Right lobe of liver (tissue), 6 donors: ENCODE measurements around the gene RHOBTB1. TPM values are rescaled to one million over a fixed set of nuclear protein-coding genes. Genes with fewer than 3 reads are reported as not detected.
"Not testable (repeated sequence)": the region's sequence is repeated elsewhere in the genome, so short reads cannot be mapped to it uniquely, and the experiment has no call there.

Source experiments
- ATAC-seq, 4 donors: fragments of 200-7000 bp; cut with Tn5 transposase; one replicate each; pipeline ENCODE4 v1.9.1; 2020; ENCODE audit warnings: mild to moderate bottlenecking in 4 of 4, moderate library complexity in 4 of 4
- DNase-seq, 3 donors: peaks; one replicate each; pipeline ENCODE4 v3.0.0-alpha.2; 2020
- H3K27ac ChIP-seq, 3 donors: fragments of 200-600 bp; one replicate each; pipeline ENCODE4 v1.8.0; 2022
- H3K27me3 ChIP-seq, 2 donors: fragments of 200-600 bp; one replicate each; pipeline ENCODE4 v1.8.0; 2022
- H3K36me3 ChIP-seq, 4 donors: fragments of 200-600 bp; sonication (generic) in 1 of 4; one replicate each; pipeline versions ENCODE4 v1.5.1 to v1.8.0; 2017 to 2022; ENCODE audit warnings: control low read depth in 1 of 4
- H3K4me1 ChIP-seq, 4 donors: fragments of 200-600 bp; sonication (generic) in 1 of 4; one replicate each; pipeline versions ENCODE4 v1.5.1 to v1.8.0; 2017 to 2022; ENCODE audit warnings: control low read depth in 1 of 4
- H3K4me3 ChIP-seq, 3 donors: fragments of 200-600 bp; one replicate each; pipeline ENCODE4 v1.8.0; 2022
- H3K9me3 ChIP-seq, 4 donors: fragments of 200-600 bp; sonication (generic) in 1 of 4; one replicate each; pipeline versions ENCODE4 v1.5.1 to v1.8.0; 2017 to 2022; ENCODE audit warnings: control low read depth in 1 of 4
- CTCF ChIP-seq, 4 donors: fragments of 200-600 bp in 3 of 4; fragments of 450-650 bp in 1 of 4; IDR thresholded peaks; one replicate each; pipeline versions ENCODE4 v1.5.1 to v1.8.0; 2016 to 2022; ENCODE audit warnings: antibody characterized with exemption in 4 of 4, mild to moderate bottlenecking in 2 of 4
- POLR2A ChIP-seq: fragments of 450-650 bp; IDR thresholded peaks from one replicate; pipeline ENCODE4 v1.6.1; 2017; ENCODE audit warnings: antibody characterized with exemption, mild to moderate bottlenecking
- WGBS: methylation state at CpG from one replicate; pipeline ENCODE4 v1.1.6; 2018; ENCODE audit warnings: low coverage, low lambda C conversion rate; ENCODE audit not compliant: insufficient coverage; ENCODE audit errors: missing lambda C conversion rate; 5-methylcytosine and 5-hydroxymethylcytosine counted together
- intact Hi-C, 2 donors: fragments of 100-400 bp; cut with DNase I; formaldehyde crosslinking; loops; one replicate each; pipeline versions ENCODE4 v1.11.2 to v1.14.1; 2022
- total RNA-seq, 6 experiments: library from RNA; depleted of rRNA in 2 of 6; stranded (reverse); fragments of >200 nt in 2 of 6; fragmentation: NEBNext Ultra II Directional in 3 of 6; extraction: Animal tissue kit (Norgen Biotek cat#: 25700) in 3 of 6; gene quantifications; one replicate each; pipeline versions ENCODE4 v1.1.0 to v1.2.4, GENCODE V29; 2016 to 2023
- donor health status: DM: no; HTN: yes; CAD: no.
- donor health status: DM: no; HTN: no; CAD: no.
- donor health status: DM: no; HTN: no; CAD: no.
- donor health status: DM: no; HTN: yes; CAD: no.
- donor health status: DM: no; HTN: yes; CAD: no.

The RHOBTB1 gene
- total RNA-seq, 6 experiments from 2014 or later: 3.0 to 5.4 (median 4.4) TPM

DNA sequence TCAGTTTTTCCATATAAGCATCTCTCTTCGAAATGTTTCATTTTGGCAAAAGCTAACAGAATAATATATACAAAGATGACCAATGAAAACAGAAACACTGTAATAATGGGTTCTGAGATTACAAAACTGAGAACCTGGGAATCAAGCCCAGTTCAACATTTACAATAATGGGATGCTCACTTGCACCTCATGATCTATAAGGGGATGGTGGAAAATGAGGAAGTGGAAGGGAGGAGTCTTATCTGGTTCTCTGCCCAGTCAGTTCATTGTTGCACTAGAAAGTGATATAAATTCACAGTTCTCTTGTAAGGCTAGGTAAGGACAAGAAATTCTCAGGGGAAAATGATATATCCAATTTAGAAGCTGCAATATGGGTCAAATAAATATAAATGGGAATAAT, 31.7 kb upstream of the RHOBTB1 start:
- Histone ChIP-seq H3K27ac (no peak overlapping the region), H3K4me1 (peaks cover 0 to 23% (median 13%) of the 10 kb centered on the region in 4 donors), H3K27me3 (no peaks in the 10 kb centered on the region), H3K36me3 (no peaks in the 10 kb centered on the region), H3K9me3 (no peaks in the 10 kb centered on the region), H3K4me3 (no peak overlapping the region)
- intact Hi-C loops: no loop called here
- DNase-seq: no peak
- 79% methylated on average over 1 of the region's 1 CpG for WGBS
- TF ChIP-seq CTCF (IDR thresholded peaks at IDR 0.05): no peak
- peak in 2 of 4 donors; percentile 38 to 40 for ATAC-seq

GRCh38 chr10:60974463-60975149, 30.6 kb upstream of the RHOBTB1 start:
- ATAC-seq (peak in 1 of 4 donors; percentile 33), DNase-seq (no peak)
- Histone ChIP-seq H3K4me1 (peaks cover 0 to 23% (median 13%) of the 10 kb centered on the region in 4 donors), H3K27me3 (no peaks in the 10 kb centered on the region), H3K36me3 (no peaks in the 10 kb centered on the region), H3K4me3 (no peak overlapping the region), H3K27ac (no peak overlapping the region), H3K9me3 (no peaks in the 10 kb centered on the region)
- WGBS: 60% methylated on average over 3 of the region's 3 CpGs
- no peak for TF ChIP-seq POLR2A
- no peak for TF ChIP-seq CTCF (IDR thresholded peaks at IDR 0.05)
- intact Hi-C loops: no loop called here

- TF ChIP-seq CTCF (IDR thresholded peaks at IDR 0.05) (no peak), POLR2A (no peak)
- DNase-seq: no peak
- Histone ChIP-seq H3K4me3 (no peak overlapping the region), H3K4me1 (peaks cover 0 to 21% (median 12%) of the 10 kb centered on the region in 4 donors), H3K27me3 (no peaks in the 10 kb centered on the region), H3K27ac (no peak overlapping the region), H3K36me3 (no peaks in the 10 kb centered on the region), H3K9me3 (no peaks in the 10 kb centered on the region)
- no peak for ATAC-seq
- intact Hi-C loops: no loop called here
- 88% methylated on average over 2 of the region's 2 CpGs for WGBS
Measured at GRCh38 chr10:60973086-60973485, 29.1 kb upstream of the RHOBTB1 start.

- 71% methylated on average over 1 of the region's 2 CpGs for WGBS
- ATAC-seq, H3K36me3 ChIP-seq, H3K4me3 ChIP-seq, intact Hi-C loops, H3K27me3 ChIP-seq, DNase-seq, H3K9me3 ChIP-seq, H3K27ac ChIP-seq: not testable (repeated sequence)
- peaks cover 0 to 16% (median 7%) of the 10 kb centered on the region in 4 donors for H3K4me1 ChIP-seq
Measured at GRCh38 chr10:60972181-60972580, 28.2 kb upstream of the RHOBTB1 start.

DNA sequence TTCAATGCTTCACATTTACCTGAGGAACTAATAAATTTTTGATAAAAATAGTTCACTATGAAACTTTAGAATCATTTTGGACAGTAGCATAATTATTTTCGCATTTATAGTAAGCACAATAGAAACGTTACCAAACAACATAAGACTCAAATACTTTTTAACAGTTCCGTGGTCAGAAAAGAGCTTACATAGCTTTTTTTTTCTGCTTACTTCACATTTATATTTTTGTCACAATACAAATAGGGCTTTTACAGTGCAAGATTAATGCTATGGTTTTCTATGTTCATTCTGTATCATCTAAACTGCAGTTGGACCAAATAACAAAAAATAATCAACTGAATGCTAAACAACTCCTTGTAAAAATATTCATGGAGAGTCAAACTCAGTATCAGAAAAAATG, 26.5 kb upstream of the RHOBTB1 start:
- Histone ChIP-seq H3K9me3 (no peaks in the 10 kb centered on the region), H3K36me3 (no peaks in the 10 kb centered on the region), H3K27ac (no peak overlapping the region), H3K4me1 (peaks cover 0 to 2% (median 0%) of the 10 kb centered on the region in 4 donors), H3K4me3 (no peak overlapping the region), H3K27me3 (no peaks in the 10 kb centered on the region)
- intact Hi-C loops: no loop called here
- ATAC-seq (no peak), DNase-seq (no peak)
- no peak for TF ChIP-seq POLR2A
- 67% methylated on average over 3 of the region's 3 CpGs for WGBS
